CD14-positive monocyte (primary cell): ENCODE results near the gene RIT2. TPM values are rescaled to one million over a fixed set of nuclear protein-coding genes. Genes with fewer than 3 reads are reported as not detected.

Experiments
- DNase-seq, 3 donors: peaks; one replicate each; pipeline ENCODE4 v3.0.0-alpha.2; 2011 to 2022
- H2AFZ ChIP-seq: 2 replicates; pipeline ENCODE4 v1.6.0; 2012; ENCODE audit warnings: mild to moderate bottlenecking, low read depth, low read length, inconsistent platforms; ENCODE audit not compliant: insufficient read depth, poor library complexity, severe bottlenecking
- H3K27ac ChIP-seq, 2 donors: 1 replicate in 1 of 2; 2 replicates in 1 of 2; pipeline ENCODE4 v1.5.1; 2012 to 2013; ENCODE audit warnings: low read length in 2 of 2, control low read depth in 1 of 2, inconsistent platforms in 1 of 2, low read depth in 1 of 2, mild to moderate bottlenecking in 1 of 2
- H3K27me3 ChIP-seq, 2 donors: one replicate each; pipeline versions ENCODE4 v1.6.0 to v1.6.1; 2011 to 2013; ENCODE audit warnings: low read length in 2 of 2; ENCODE audit not compliant: control insufficient read depth in 2 of 2, insufficient read depth in 2 of 2
- H3K36me3 ChIP-seq, 2 donors: replicated peaks in 1 of 2; 1 replicate in 1 of 2; 2 replicates in 1 of 2; pipeline versions ENCODE4 v1.5.1 to v1.6.1; 2012 to 2013; ENCODE audit warnings: low read length in 2 of 2, control low read depth in 1 of 2, inconsistent platforms in 1 of 2, mild to moderate bottlenecking in 1 of 2; ENCODE audit not compliant: insufficient read depth in 2 of 2, control insufficient read depth in 1 of 2
- H3K4me1 ChIP-seq, 2 donors: 1 replicate in 1 of 2; 2 replicates in 1 of 2; pipeline versions ENCODE4 v1.5.1 to v1.6.1; 2012 to 2013; ENCODE audit warnings: low read length in 2 of 2, control low read depth in 1 of 2, inconsistent platforms in 1 of 2, mild to moderate bottlenecking in 1 of 2, moderate library complexity in 1 of 2; ENCODE audit not compliant: insufficient read depth in 2 of 2, control insufficient read depth in 1 of 2
- H3K4me2 ChIP-seq: replicated peaks from 2 replicates; pipeline ENCODE3; 2012; ENCODE audit warnings: low read length, moderate library complexity, mild to moderate bottlenecking; ENCODE audit not compliant: poor library complexity, severe bottlenecking; ENCODE audit errors: extremely low read depth
- H3K4me3 ChIP-seq, 3 experiments: fragments of 200-600 bp in 1 of 3; sonication (generic) in 1 of 3; replicated peaks in 1 of 3; 1 replicate in 2 of 3; 2 replicates in 1 of 3; pipeline ENCODE4 v1.5.1; 2011 to 2013; ENCODE audit warnings: low read length in 3 of 3, mild to moderate bottlenecking in 3 of 3, control low read depth in 2 of 3, low read depth in 2 of 3, inconsistent platforms in 1 of 3, moderate library complexity in 1 of 3
- H3K79me2 ChIP-seq: 2 replicates; pipeline ENCODE4 v1.6.0; 2012; ENCODE audit warnings: mild to moderate bottlenecking, control low read depth, inconsistent platforms, low read length, moderate library complexity; ENCODE audit not compliant: insufficient read depth
- H3K9ac ChIP-seq: 2 replicates; pipeline ENCODE4 v1.6.0; 2017; ENCODE audit warnings: low read length, mild to moderate bottlenecking; ENCODE audit not compliant: insufficient read depth, poor library complexity, severe bottlenecking
- H3K9me3 ChIP-seq, 2 donors: replicated peaks in 1 of 2; 1 replicate in 1 of 2; 2 replicates in 1 of 2; pipeline versions ENCODE4 v1.5.1 to v1.6.1; 2012 to 2013; ENCODE audit warnings: low read length in 2 of 2, control low read depth in 1 of 2; ENCODE audit not compliant: control insufficient read depth in 1 of 2, insufficient read depth in 1 of 2
- H4K20me1 ChIP-seq: 2 replicates; pipeline ENCODE4 v1.6.0; 2012; ENCODE audit warnings: mild to moderate bottlenecking, low read length, control low read depth, moderate library complexity; ENCODE audit not compliant: insufficient read depth
- H3K27ac Mint-ChIP-seq, 7 donors: one replicate each; pipeline ENCODE4 v1.8.0; 2020; ENCODE audit warnings: mild to moderate bottlenecking in 7 of 7, mixed read lengths in 7 of 7, moderate library complexity in 6 of 7, inconsistent platforms in 2 of 7
- H3K27me3 Mint-ChIP-seq, 3 donors: one replicate each; pipeline ENCODE4 v1.8.0; 2021 to 2022; ENCODE audit warnings: low read depth in 3 of 3, mild to moderate bottlenecking in 3 of 3, mixed read lengths in 3 of 3, moderate library complexity in 3 of 3, inconsistent platforms in 1 of 3
- H3K36me3 Mint-ChIP-seq, 2 donors: one replicate each; pipeline ENCODE4 v1.8.0; 2020; ENCODE audit warnings: mixed read lengths in 2 of 2, inconsistent platforms in 1 of 2, mild to moderate bottlenecking in 1 of 2
- H3K4me1 Mint-ChIP-seq: one replicate; pipeline ENCODE4 v1.8.0; 2020; ENCODE audit warnings: mild to moderate bottlenecking, mixed read lengths
- H3K4me3 Mint-ChIP-seq, 2 donors: one replicate each; pipeline ENCODE4 v1.8.0; 2020; ENCODE audit warnings: mild to moderate bottlenecking in 2 of 2, mixed read lengths in 2 of 2, moderate library complexity in 1 of 2
- H3K9me3 Mint-ChIP-seq, 7 donors: one replicate each; pipeline ENCODE4 v1.8.0; 2020 to 2022; ENCODE audit warnings: mixed read lengths in 7 of 7, mild to moderate bottlenecking in 6 of 7, moderate library complexity in 6 of 7, inconsistent platforms in 2 of 7
- WGBS: methylation state at CpG from one replicate; pipeline ENCODE4 v1.1.5; 2013; ENCODE audit warnings: missing lambda C conversion rate; ENCODE audit not compliant: insufficient coverage; 5-methylcytosine and 5-hydroxymethylcytosine counted together
- intact Hi-C, 2 donors: fragments of 100-400 bp; cut with micrococcal nuclease; formaldehyde crosslinking; loops; one replicate each; pipeline versions ENCODE4 v1.15.0 to v1.15.1; 2023
- polyA plus RNA-seq, 3 donors: library from polyadenylated mRNA; depleted of rRNA in 1 of 3; unstranded in 2 of 3; stranded (reverse) in 1 of 3; fragments of 300-500 nt in 2 of 3; fragments of >200 nt in 1 of 3; fragmentation: Illumina TruSeq in 2 of 3; gene quantifications; 1 replicate in 2 of 3; 2 replicates in 1 of 3; pipeline ENCODE4 v1.2.3, GENCODE V29; 2012 to 2021
- TF ChIP-seq, protein P1 (sequence below): fragments of 200-600 bp; IDR thresholded peaks from one replicate; pipeline ENCODE4 v1.8.0; 2022; ENCODE audit warnings: antibody characterized with exemption, mild to moderate bottlenecking

Gene RIT2
- polyA plus RNA-seq, 3 donors: not detected

DNA sequence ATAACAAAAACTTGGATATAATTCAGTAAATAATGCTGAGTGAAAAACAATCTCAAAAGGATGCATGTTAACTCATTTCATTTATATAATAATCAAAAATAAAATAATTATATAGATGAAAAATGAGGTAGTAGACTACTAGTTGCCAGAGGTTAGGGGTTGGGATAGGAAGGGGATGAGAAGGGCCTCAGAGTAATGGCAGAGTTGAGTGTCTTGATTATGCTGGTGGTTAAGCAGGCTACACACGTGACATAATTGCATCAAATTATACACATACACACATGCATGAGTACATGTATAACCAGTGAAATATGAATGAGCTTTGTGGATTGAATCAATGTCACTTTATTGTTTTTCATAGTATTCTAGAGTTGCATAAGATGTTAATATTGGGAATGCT, 201.0 kb downstream of the RIT2 start:
- no peak for DNase-seq
- intact Hi-C loops: no loop called here
- Histone ChIP-seq H3K4me3 (no peak overlapping the region), H3K27me3 (no peaks in the 10 kb centered on the region), H4K20me1 (no peaks in the 10 kb centered on the region), H3K4me1 (no peaks in the 10 kb centered on the region), H3K79me2 (no peaks in the 10 kb centered on the region), H3K9ac (no peak overlapping the region), H3K4me2 (no peak overlapping the region), H2AFZ (no peak overlapping the region), H3K27ac (no peak overlapping the region), H3K9me3 (no peaks in the 10 kb centered on the region), H3K36me3 (no peaks in the 10 kb centered on the region)
- H3K27me3 Mint-ChIP-seq: no peaks in the 10 kb centered on the region
- H3K4me3 Mint-ChIP-seq: no peak overlapping the region
- H3K36me3 Mint-ChIP-seq: no peaks in the 10 kb centered on the region
- WGBS: no CpG with 5 or more reads among the region's 1 CpG
- H3K27ac Mint-ChIP-seq: no peak overlapping the region
- TF ChIP-seq, protein P1, sequence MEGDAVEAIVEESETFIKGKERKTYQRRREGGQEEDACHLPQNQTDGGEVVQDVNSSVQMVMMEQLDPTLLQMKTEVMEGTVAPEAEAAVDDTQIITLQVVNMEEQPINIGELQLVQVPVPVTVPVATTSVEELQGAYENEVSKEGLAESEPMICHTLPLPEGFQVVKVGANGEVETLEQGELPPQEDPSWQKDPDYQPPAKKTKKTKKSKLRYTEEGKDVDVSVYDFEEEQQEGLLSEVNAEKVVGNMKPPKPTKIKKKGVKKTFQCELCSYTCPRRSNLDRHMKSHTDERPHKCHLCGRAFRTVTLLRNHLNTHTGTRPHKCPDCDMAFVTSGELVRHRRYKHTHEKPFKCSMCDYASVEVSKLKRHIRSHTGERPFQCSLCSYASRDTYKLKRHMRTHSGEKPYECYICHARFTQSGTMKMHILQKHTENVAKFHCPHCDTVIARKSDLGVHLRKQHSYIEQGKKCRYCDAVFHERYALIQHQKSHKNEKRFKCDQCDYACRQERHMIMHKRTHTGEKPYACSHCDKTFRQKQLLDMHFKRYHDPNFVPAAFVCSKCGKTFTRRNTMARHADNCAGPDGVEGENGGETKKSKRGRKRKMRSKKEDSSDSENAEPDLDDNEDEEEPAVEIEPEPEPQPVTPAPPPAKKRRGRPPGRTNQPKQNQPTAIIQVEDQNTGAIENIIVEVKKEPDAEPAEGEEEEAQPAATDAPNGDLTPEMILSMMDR: no peak
- peaks cover 0 to 5% (median 0%) of the 10 kb centered on the region in 7 donors for H3K9me3 Mint-ChIP-seq
- no peaks in the 10 kb centered on the region for H3K4me1 Mint-ChIP-seq

GRCh38 chr18:42909095-42909494, 206.4 kb downstream of the RIT2 start:
- H3K9me3 Mint-ChIP-seq: peaks cover 0 to 5% (median 1%) of the 10 kb centered on the region in 7 donors
- Histone ChIP-seq H3K36me3 (no peaks in the 10 kb centered on the region), H3K4me1 (no peaks in the 10 kb centered on the region), H3K79me2 (no peaks in the 10 kb centered on the region), H3K9me3 (no peaks in the 10 kb centered on the region), H3K27me3 (no peaks in the 10 kb centered on the region), H2AFZ (no peak overlapping the region), H3K27ac (no peak overlapping the region), H3K4me3 (no peak overlapping the region), H4K20me1 (no peaks in the 10 kb centered on the region), H3K4me2 (no peak overlapping the region), H3K9ac (no peak overlapping the region)
- no peak overlapping the region for H3K4me3 Mint-ChIP-seq
- no peaks in the 10 kb centered on the region for H3K4me1 Mint-ChIP-seq
- H3K27ac Mint-ChIP-seq: no peak overlapping the region
- H3K36me3 Mint-ChIP-seq: no peaks in the 10 kb centered on the region
- no CpG with 5 or more reads among the region's 3 CpGs for WGBS
- DNase-seq: no peak
- H3K27me3 Mint-ChIP-seq: peaks cover 0 to 2% (median 0%) of the 10 kb centered on the region in 3 donors
- intact Hi-C loops: no loop called here
- TF ChIP-seq, protein P1: no peak
